ENCODE results near the gene ACP6.

DNA sequence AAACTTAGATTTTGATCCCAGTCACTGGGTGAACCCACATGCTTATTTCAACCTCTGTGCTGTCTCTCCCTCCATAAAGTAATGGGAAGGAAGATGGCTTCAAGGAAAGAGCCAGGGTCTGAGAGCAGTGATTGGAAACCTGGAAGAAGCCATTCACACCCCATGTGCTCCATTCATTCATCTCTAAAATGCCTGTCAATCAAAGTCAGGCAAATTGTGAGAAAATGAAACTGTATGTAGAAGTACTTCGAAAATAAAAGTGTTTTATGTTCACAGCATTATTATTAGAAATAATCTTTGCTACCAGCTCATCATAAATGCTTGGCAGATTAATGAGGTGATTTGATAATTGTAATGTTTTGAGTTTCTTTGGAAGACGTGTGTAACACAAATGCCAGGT lies 61.0 kb downstream of the ACP6 start:
- TF ChIP-seq, protein P1, sequence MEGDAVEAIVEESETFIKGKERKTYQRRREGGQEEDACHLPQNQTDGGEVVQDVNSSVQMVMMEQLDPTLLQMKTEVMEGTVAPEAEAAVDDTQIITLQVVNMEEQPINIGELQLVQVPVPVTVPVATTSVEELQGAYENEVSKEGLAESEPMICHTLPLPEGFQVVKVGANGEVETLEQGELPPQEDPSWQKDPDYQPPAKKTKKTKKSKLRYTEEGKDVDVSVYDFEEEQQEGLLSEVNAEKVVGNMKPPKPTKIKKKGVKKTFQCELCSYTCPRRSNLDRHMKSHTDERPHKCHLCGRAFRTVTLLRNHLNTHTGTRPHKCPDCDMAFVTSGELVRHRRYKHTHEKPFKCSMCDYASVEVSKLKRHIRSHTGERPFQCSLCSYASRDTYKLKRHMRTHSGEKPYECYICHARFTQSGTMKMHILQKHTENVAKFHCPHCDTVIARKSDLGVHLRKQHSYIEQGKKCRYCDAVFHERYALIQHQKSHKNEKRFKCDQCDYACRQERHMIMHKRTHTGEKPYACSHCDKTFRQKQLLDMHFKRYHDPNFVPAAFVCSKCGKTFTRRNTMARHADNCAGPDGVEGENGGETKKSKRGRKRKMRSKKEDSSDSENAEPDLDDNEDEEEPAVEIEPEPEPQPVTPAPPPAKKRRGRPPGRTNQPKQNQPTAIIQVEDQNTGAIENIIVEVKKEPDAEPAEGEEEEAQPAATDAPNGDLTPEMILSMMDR (IDR thresholded peaks at IDR 0.05; ENCODE audit: low read depth, low read length), result no peak
- TF ChIP-seq POLR2A (IDR thresholded peaks at IDR 0.05; ENCODE audit: extremely low read depth, insufficient read length), result no peak
